Mesenteric fat pad (tissue), 1 donor: ENCODE data around the gene DUOXA1. TPM values are rescaled to one million over a fixed set of nuclear protein-coding genes. Genes with fewer than 3 reads are reported as not detected.
A peak's percentile ranks its signal among the peaks of the same experiment; 100 is the strongest.
"Not testable (repeated sequence)": the region's sequence is repeated elsewhere in the genome, so short reads cannot be mapped to it uniquely, and the experiment has no call there.

Experiments
- DNase-seq: peaks from one replicate; pipeline ENCODE4 v3.0.0-alpha.2; 2020; ENCODE audit warnings: low spot score
- total RNA-seq: library from RNA; stranded (reverse); fragmentation: NEBNext Ultra II Directional; extraction: Animal tissue kit (Norgen Biotek cat#: 25700); gene quantifications from one replicate; pipeline ENCODE4 v1.2.1, GENCODE V29; 2021
- donor health status: DM: yes; HTN: yes; CAD: no.

DUOXA1 gene
- total RNA-seq, 1 donor from 2014 or later: 1.8 TPM

DNA sequence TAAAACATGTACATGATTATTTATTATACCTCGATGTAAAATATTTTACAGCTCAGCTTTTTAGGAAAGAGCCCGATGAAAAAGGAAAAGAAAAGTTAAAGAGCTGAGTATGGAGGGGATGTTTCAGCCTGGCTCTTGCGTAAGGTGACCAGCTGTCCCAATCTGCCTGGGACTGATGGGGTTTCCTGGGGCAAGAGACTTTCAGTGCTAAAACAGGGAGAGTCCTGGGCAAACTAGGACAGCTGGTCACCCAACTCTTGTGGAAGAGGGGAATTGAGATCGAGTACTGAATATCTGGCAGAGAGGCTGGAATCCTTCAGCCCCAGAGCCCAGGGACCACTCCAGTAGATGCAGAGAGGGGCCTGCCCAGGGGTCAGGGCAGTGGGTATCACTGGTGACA lies 36.7 kb downstream of the DUOXA1 start:
- DNase-seq: no peak

DNA sequence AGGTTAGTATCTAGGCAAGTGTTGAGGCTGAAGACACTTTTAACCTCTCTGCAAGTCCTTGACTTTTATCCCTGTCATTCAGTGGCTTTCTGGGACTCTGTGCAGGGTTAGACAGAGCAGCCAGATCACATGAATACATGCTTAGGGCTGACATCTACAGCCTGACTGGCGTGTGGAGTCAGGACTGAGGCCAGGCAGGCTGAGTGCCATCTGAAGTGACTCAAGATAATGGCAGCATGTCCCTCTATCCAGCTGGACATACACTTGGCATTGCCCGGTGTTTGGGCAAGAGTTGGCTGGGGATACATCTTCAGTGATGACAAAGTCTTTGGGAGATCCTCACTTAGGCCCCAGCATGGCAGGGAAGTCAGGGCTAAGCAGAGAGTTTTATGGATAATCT lies 38.1 kb downstream of the DUOXA1 start:
- DNase-seq: peak; percentile 51

DNA sequence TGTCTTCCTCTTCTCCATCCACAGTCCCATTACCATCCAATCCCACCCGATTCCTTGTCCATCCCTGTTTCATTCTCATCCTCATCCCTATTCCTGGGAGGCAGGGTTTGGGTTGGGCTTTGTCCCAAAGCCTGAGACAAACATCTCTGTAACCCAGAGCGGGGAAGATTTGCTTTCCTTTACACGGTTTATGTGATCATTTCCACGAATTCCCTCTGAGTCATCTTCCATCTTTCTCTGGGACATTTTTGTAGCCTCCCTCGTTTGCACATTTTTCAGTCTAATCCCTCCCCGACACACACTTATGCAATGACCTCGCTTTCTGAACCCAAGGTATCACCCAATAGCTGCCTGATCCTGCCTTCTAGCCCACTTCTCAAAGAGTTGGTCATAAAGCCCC lies 38.5 kb downstream of the DUOXA1 start:
- DNase-seq: peak; percentile 35

DNA sequence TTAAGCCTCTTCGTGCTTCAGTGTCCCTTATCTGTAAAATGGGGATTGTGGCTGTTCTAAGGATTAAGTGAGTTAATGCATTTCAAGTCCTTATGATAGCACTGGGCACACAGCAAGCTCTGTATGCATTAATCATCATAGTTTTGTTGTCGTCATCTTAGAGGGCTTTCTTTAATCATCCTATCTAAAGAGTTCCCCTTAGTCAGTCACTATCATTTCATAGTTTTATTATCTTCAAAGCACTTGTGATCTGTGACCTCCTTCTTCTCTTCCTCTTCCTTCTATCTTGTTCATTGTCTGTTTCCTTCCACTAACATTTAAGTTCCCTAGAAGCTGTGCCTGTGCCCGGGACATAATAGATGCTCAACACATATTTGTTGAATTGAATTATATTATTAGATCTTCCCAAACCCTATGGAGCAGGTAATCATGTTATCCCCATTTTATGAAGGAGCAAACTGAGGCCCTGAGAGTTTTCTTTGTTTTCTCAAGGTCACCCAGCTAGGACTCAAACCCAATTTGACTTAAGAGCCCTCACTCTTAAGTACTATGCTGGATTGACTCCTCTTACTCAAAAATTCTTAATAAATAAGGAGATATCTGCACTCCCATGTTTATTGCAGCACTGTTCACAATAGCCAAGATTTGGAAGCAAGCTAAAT lies 39.8 kb downstream of the DUOXA1 start:
- no peak for DNase-seq

DNA sequence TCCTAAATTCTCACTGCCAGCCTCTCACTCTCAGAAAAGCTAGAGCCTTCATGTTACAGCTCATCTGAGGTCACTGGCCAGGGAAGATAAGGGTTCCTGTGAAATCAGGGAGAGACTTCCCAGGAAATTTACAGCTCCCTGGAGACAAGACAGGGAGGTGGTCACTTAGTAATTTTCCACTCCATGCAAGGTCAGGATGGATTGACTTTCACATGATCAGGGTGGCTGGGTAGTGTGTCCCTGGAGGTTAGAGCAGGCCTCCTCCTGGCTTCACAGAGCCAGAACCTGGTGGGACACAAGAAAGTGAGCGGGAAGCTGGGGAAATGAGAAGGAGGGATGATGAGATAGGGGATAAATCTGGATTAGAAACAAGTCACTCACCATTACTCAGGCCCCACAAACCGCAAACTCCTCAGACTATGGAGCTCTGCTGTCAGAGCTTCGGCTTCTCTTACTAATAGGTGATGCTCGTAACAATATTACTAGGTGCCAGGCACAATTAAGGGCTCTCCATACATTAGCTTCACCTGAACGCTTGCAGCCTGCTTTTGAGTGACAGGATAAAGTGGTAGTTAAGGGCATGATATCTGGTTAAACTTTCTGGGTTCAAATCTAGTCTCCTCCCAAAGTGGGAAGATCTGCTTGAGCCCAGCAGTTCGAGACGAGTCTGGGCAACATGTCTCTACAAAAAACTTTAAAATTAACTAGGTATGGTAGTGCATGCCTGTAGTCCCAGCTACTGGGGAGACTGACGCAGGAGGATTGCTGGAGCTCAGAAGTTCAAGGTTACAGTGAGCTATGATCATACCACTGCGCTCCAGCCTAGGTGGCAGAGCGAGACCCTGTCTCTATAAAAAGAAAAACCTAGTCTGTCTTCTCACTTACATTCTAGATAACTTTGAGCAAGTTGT lies 40.6 kb downstream of the DUOXA1 start:
- no peak for DNase-seq

DNA sequence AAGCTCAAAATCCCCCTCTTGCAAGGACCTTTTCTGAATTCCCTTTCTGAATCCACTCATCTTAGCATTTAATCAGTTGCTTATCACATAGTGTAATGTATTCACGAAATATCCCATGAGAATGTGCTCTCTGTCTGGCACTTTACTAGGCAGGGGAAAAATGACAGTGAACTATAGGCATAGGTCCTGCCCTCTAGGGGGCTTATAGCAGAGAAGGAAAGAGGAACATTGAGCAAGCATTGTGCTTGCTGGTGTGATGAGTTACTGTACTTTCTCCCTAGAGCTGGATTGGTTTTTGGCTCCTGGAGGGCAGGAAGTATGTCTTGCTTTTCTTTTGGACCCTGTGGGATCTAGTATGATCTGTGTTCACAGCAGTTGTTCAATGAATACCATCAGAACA lies 42.2 kb downstream of the DUOXA1 start:
- DNase-seq: no peak

DNA sequence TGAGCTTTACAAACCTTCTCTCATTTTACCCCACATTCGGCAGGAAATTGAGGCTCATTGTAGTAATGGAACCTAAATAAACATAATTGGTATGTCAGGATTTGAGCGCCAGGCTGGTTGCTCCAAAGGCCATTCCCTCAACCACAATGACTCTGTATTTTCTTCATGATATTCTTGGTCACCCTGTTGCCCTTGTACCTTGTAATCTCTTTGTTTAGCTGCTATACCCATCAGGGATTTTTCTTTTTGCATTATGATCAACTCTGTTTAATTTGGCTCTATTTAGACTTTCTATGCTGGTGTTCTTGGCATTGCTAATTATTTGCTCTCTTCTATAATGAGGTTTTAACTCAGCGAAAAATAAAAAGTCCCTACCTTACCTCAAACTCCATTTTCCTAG lies 45.5 kb downstream of the DUOXA1 start:
- no peak for DNase-seq

DNA sequence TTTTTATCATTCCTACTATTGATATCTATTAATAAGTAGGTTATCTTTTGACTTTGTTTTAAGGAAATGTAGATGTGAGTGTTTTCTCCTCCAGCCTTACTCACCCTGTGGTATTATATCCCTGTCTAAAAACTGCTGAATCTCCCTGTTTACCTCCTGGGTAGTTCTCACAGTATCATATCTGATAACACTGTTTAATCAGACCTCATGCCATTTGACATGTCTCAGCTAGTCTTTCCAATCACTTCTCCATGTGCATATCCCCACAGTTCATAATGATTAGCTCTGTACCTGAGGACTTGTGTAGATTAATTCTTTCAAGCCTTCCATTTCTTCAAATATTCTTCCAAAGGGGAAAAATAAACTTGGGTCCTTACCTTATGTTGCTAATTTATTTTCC lies 46.5 kb downstream of the DUOXA1 start:
- DNase-seq: no peak

DNA sequence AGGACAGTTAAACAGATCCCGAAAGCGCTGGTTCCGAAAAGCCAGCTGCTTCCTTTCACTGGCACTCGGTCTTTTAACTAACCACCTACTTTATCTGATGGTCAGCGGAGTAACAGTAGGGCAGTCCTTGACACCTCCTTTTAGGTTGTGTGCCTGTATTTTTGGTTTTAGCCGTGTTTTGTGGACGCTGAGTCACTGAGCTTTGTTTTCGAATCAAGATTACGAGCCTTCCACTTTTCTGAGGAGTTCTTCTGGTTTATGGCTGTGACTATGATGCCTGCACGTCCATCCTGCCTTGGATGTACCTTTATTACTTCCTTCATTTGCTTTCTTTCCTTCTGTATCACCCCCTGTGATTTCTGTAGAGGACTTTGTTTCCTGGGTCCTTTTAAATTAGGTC lies 47.3 kb downstream of the DUOXA1 start:
- not testable (repeated sequence) for DNase-seq

DNA sequence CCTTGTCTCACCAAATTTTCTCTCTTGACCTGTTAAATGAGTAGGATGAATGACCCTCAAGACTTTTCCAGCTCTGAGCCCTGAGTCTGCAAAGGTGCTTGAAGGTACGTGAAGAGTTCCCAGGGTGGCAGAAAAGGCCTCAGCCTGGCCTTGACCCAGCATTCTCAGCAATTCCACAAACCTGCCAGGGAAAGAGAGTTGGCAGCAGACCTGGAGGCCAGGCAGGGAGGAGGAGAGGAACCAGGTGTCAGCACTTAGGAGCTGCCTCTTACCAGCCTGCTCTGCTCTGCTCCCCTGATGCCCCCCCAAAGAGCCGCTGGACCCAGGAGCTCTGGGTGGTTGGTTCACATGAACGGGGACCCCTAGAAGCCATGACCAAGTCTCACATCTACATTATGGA lies 49.1 kb downstream of the DUOXA1 start:
- DNase-seq: not testable (repeated sequence)

DNA sequence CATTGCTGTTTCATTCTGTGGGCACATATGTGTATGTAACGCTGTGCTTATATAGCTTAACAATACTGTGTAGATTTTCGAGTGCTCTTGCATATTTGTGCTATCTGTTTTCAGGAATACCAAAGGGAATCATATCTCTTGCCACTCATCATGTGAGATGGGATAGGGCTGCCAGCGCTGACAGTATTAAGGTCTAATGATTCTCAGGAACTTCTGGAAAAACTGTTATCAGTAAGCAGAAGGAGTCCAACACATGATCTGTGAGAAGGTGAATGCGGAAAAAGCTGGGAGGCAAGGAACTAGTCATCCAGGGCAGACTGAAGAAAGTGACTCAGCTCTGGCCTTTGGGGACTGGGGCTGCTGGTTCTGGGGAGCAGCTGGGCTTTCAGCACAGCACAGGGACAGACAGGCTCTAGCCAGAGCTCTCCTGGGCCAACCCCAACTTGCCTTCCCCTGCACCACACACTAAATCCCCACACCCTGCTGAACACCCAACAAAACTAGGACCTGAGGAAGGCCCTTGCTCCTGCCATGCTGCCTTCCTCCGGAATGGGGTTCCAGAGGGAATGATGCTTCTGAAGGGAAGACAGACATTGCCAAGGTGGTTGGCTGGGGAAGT lies 49.9 kb downstream of the DUOXA1 start:
- not testable (repeated sequence) for DNase-seq

DNA sequence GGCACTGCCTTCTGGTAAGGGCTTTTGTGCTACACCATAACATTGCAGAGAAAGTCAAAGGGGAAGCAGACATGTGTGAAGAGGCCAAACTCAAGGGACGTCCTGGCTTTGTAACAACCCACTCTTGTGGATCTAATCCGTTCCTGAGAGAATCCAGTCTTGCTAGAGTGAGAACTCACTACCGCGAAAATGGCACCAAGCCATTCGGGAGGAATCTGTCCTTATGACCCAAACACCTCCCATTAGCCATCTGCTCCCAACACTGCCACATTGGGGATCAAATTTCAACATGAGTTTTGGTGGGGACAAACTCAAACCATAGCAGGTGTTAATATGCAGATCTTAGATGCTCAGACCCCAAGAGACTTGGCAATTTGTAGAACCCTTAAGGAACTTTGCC lies 50.5 kb downstream of the DUOXA1 start:
- not testable (repeated sequence) for DNase-seq

DNA sequence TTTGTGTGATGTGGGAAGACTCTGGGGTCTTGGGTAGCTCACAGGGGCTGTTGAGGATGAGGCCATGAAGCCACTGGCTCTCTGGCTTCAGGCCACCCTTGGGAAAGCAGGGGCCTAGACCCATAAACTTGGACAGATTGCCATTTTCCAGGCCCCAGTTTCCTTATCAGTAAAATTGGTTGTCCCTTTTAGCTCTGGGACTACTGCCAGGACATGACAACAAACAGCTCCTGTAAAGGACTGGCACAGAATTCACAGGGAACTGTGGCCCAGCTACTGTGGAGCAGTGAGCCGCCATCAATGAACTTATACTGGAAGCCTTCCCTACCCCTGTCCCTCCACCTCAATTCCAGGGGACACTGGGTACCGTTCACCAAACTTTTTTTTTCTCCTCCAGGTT lies 52.3 kb downstream of the DUOXA1 start:
- DNase-seq: not testable (repeated sequence)

DNA sequence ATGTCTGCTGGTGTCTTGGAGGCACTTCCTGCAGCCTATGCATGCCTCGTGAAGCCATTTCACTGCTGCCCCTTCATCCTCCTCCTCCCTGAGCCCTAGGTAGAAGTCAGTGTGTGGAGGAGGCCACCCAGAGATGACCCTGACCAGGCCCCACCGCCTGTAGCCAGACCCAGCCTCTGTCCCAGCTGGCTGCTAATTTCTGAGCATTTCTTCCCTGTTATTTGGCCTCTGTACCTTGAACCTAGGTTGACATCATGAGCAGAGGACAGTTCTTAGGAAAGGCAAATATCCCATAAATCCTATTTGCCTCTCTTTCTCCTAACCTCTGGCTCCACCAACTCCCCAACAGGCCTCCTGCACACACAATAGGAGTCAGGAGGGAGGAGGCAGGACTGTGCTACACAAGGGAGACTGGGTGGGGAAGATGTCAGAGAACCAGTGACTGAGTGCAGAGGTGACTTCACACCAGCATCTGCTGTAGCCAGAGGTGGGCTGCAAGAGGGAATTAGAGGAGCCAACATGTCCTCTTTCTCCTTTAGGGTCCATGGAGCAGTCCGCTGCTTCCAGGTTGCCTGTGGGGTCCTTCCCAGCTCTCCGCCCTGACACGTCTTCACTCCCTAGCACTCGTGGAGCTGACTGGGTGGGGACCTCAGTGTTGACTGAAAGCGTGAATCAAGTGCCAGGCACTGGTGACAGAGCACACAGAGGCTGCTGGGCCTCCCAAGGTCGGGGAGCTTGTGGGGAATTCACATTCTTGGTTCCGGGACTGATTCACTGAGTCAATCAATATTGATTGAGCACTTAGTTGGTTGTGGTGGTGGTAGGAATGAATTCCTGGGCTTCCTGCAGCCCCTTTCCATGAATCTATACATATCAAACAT lies 54.0 kb downstream of the DUOXA1 start:
- not testable (repeated sequence) for DNase-seq

DNA sequence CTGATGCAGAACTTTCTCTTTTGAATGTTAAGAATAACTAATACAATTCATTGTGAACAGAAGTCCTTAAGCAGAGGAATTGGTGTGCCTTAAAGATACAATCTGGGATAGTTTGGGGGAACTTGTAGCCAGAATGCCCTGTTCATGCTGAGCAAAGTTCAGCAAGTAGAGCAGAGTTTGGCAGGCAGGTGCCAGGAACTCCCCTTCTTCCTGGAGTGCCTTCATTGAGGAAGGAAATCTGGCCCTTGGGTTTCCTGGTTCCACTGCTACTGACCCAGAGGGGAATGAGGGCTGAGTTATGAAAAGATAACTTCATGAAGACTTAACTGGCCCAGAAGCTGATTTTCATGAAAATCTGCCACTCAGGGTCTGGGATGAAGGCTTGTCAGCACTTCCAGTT lies 56.1 kb downstream of the DUOXA1 start:
- DNase-seq: not testable (repeated sequence)

DNA sequence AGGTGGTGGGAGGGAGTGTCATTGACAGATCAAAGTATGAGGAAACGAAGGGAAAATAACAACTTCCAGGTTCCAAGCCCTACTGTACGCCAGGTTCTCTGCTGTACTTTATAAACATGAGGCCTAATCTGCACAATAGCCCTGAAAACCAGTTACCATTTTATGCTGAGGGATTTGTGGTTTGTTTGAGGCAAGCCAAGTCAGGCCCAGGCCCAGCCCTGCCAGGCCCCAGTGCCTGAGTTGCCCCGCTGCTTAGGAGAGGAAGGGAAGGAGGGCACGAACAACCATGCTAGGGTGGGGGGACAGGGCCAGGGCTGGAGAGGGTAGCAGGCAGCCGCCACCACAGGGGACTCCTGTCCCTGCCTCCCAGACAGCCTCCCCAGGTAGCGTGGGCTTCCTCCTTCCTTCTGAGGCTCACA lies 59.7 kb downstream of the DUOXA1 start:
- DNase-seq: not testable (repeated sequence)

Other genes starting within 250 kb of the DUOXA1 start
- not detected for gene TERB2, start 173.2 kb downstream of the DUOXA1 start, total RNA-seq
- gene SORD, start 106.7 kb downstream of the DUOXA1 start, total RNA-seq: 7.4 TPM
- gene DUOX2, start 15.7 kb downstream of the DUOXA1 start, total RNA-seq: 0.80 TPM
- gene DUOXA2, start 15.6 kb downstream of the DUOXA1 start, total RNA-seq: not detected
- gene DUOX1, start 115 bp upstream of the DUOXA1 start, total RNA-seq: 2.5 TPM
- 3.8 TPM for gene SHF, start 58.1 kb upstream of the DUOXA1 start, total RNA-seq
- not detected for gene SLC28A2, start 122.4 kb upstream of the DUOXA1 start, total RNA-seq
- 10.6 TPM for gene GATM, start 248.7 kb upstream of the DUOXA1 start, total RNA-seq